Brain pericyte (primary cell): ENCODE measurements around the gene MLLT6.

Experiments used
- DNase-seq: peaks from one replicate; pipeline ENCODE4 v3.0.0-alpha.2; 2012; ENCODE audit warnings: low read depth, low spot score

The MLLT6 gene

GRCh38 chr17:38704606-38705522, at the start of gene MLLT6:
MLLT6 (plus strand) TSS chr17:38705273; CDS start chr17:38705633, 360 bp downstream.
- no peak for DNase-seq

- no peak for DNase-seq
These were observed 47.9 kb upstream of the MLLT6 start for GRCh38 chr17:38656959-38657823.

- DNase-seq: no peak
These were observed 47.0 kb upstream of the MLLT6 start for GRCh38 chr17:38657824-38658740.

- no peak for DNase-seq
These were observed 46.2 kb upstream of the MLLT6 start for GRCh38 chr17:38658741-38659345.

GRCh38 chr17:38659415-38659814, 45.7 kb upstream of the MLLT6 start:
- DNase-seq: no peak

- no peak for DNase-seq
These were observed 44.7 kb upstream of the MLLT6 start for GRCh38 chr17:38660097-38661025.

- DNase-seq: no peak
These were observed 41.8 kb upstream of the MLLT6 start for GRCh38 chr17:38663125-38663751.

GRCh38 chr17:38663964-38664644, 41.0 kb upstream of the MLLT6 start:
- no peak for DNase-seq

GRCh38 chr17:38667099-38667786, 37.8 kb upstream of the MLLT6 start:
- DNase-seq: no peak

- DNase-seq: no peak
These were observed 37.3 kb upstream of the MLLT6 start for GRCh38 chr17:38667787-38668122.

GRCh38 chr17:38669520-38669919, 35.6 kb upstream of the MLLT6 start:
- no peak for DNase-seq

- no peak for DNase-seq
These were observed 32.9 kb upstream of the MLLT6 start for GRCh38 chr17:38671939-38672720.

- DNase-seq: no peak
These were observed 32.0 kb upstream of the MLLT6 start for GRCh38 chr17:38672788-38673706.

- no peak for DNase-seq
These were observed 31.4 kb upstream of the MLLT6 start for GRCh38 chr17:38673707-38674013.

- DNase-seq: no peak
These were observed 30.9 kb upstream of the MLLT6 start for GRCh38 chr17:38674014-38674748.
